H1 (cell line): ENCODE measurements around the gene NUDT1. TPM values are rescaled to one million over a fixed set of nuclear protein-coding genes. Genes with fewer than 3 reads are reported as not detected.

ENCODE experiments used
- CHD7 ChIP-seq: fragments of 300-600 bp; sonication (generic); IDR thresholded peaks from 2 replicates; pipeline ENCODE4 v1.7.1; 2012; ENCODE audit warnings: low read length, moderate library complexity, mild to moderate bottlenecking, inconsistent platforms; ENCODE audit not compliant: insufficient replicate concordance
- FOSL1 ChIP-seq: IDR thresholded peaks from 2 replicates; pipeline ENCODE4 v1.6.1; 2011; ENCODE audit warnings: mild to moderate bottlenecking, low read depth, low read length, moderate library complexity; ENCODE audit not compliant: insufficient read depth
- HDAC2 ChIP-seq, 2 experiments: fragments of 300-600 bp in 1 of 2; sonication (generic) in 1 of 2; IDR thresholded peaks; 2 replicates each; pipeline ENCODE4 v1.6.1; 2011 to 2012; ENCODE audit warnings: low read depth in 2 of 2, low read length in 2 of 2, mild to moderate bottlenecking in 2 of 2, moderate library complexity in 2 of 2, borderline replicate concordance in 1 of 2, inconsistent platforms in 1 of 2
- TAF7 ChIP-seq: optimal IDR thresholded peaks from 2 replicates; pipeline ENCODE3; 2011; ENCODE audit warnings: low read depth, mild to moderate bottlenecking, inconsistent platforms, low read length, moderate library complexity, borderline replicate concordance
- YY1 ChIP-seq: IDR thresholded peaks from 2 replicates; pipeline ENCODE4 v1.6.1; 2011; ENCODE audit warnings: low read depth, mild to moderate bottlenecking, low read length
- polyA plus RNA-seq, 7 experiments: library from polyadenylated mRNA; depleted of rRNA in 3 of 7; stranded (reverse) in 5 of 7; unstranded in 2 of 7; fragments of >200 nt in 5 of 7; fragments of 200-250 nt in 2 of 7; gene quantifications; 1 replicate in 5 of 7; 2 replicates in 1 of 7; 4 replicates in 1 of 7; pipeline versions ENCODE4 v1.2.1 to v1.2.3, GENCODE V29; 2011 to 2013; ENCODE audit warnings: missing spikeins in 2 of 7, mixed read lengths in 2 of 7
- total RNA-seq: library from RNA; stranded (reverse); fragmentation: NEBNext Ultra II Directional; extraction: Animal tissue kit (Norgen Biotek cat#: 25700); gene quantifications from 2 replicates; pipeline ENCODE4 v1.2.1, GENCODE V29; 2021

NUDT1 gene
- total and polyA plus RNA-seq, 2 of the 8 experiments (the other 6 are each of a cell fraction or from before 2014, with no cell fraction given): 76.1 to 89.5 TPM

- TF ChIP-seq HDAC2 (IDR thresholded peaks at IDR 0.05; ENCODE audit: borderline replicate concordance in 1 of 2, low read depth in 2 of 2, low read length in 2 of 2): no peak
- no peak for TF ChIP-seq YY1
- TF ChIP-seq FOSL1: no peak
- no peak for TF ChIP-seq CHD7
- TF ChIP-seq TAF7: no peak
- TF ChIP-seq, all 59 proteins: peak for 0
Measured at GRCh38 chr7:2195400-2196246, 46.4 kb upstream of the NUDT1 start (continued).
